Measurements from ENCODE around the gene RXFP2.

- TF ChIP-seq CTCF (IDR thresholded peaks at IDR 0.05) (no peak), POLR2A (IDR thresholded peaks at IDR 0.05) (no peak)
Observed at GRCh38 chr13:31755803-31756212, 16.5 kb downstream of the RXFP2 start.

Data from lower leg skin (tissue), 3 donors.